Right lobe of liver (tissue), 4 donors: ENCODE data around the gene CPNE1.

ENCODE experiments used
- CTCF ChIP-seq, 4 donors: fragments of 200-600 bp in 3 of 4; fragments of 450-650 bp in 1 of 4; IDR thresholded peaks; one replicate each; pipeline versions ENCODE4 v1.5.1 to v1.8.0; 2016 to 2022; ENCODE audit warnings: antibody characterized with exemption in 4 of 4, mild to moderate bottlenecking in 2 of 4
- POLR2A ChIP-seq: fragments of 450-650 bp; IDR thresholded peaks from one replicate; pipeline ENCODE4 v1.6.1; 2017; ENCODE audit warnings: antibody characterized with exemption, mild to moderate bottlenecking
- donor health status: DM: no; HTN: no; CAD: no.
- donor health status: DM: no; HTN: no; CAD: no.
- donor health status: DM: no; HTN: yes; CAD: no.

GRCh38 chr20:35626386-35627001, 38.2 kb downstream of the CPNE1 start:
- TF ChIP-seq CTCF (IDR thresholded peaks at IDR 0.05) (no peak), POLR2A (no peak)
